ENCODE results near the gene FBN2.

Gene FBN2

GRCh38 chr5:128253161-128253560, 284.9 kb downstream of the FBN2 start:
- DNase-seq (ENCODE audit: low spot score) = no peak

- DNase-seq (ENCODE audit: low spot score) = no peak
Measured at GRCh38 chr5:128252756-128253155, 285.3 kb downstream of the FBN2 start.

- no peak for DNase-seq (ENCODE audit: low spot score)
Measured at GRCh38 chr5:128252196-128252595, 285.8 kb downstream of the FBN2 start.

- no peak for DNase-seq (ENCODE audit: low spot score)
Measured at GRCh38 chr5:128245974-128246373, 292.1 kb downstream of the FBN2 start.

- no peak for DNase-seq (ENCODE audit: low spot score)
Measured at GRCh38 chr5:128243958-128244582, 294.0 kb downstream of the FBN2 start.

- DNase-seq (ENCODE audit: low spot score) = no peak
Measured at GRCh38 chr5:128241051-128241695, 296.9 kb downstream of the FBN2 start.

GRCh38 chr5:128237546-128237945, 300.5 kb downstream of the FBN2 start:
- no peak for DNase-seq (ENCODE audit: low spot score)

- no peak for DNase-seq (ENCODE audit: low spot score)
Measured at GRCh38 chr5:128237000-128237399, 301.0 kb downstream of the FBN2 start.

GRCh38 chr5:128236334-128236733, 301.7 kb downstream of the FBN2 start:
- DNase-seq (ENCODE audit: low spot score) = no peak

GRCh38 chr5:128234928-128235641, 303.0 kb downstream of the FBN2 start:
- DNase-seq (ENCODE audit: low spot score) = no peak

GRCh38 chr5:128228521-128228920, 309.5 kb downstream of the FBN2 start:
- peak; percentile 68 for DNase-seq (ENCODE audit: low spot score)

GRCh38 chr5:128228008-128228407, 310.0 kb downstream of the FBN2 start:
- DNase-seq (ENCODE audit: low spot score) = peak; percentile 93

GRCh38 chr5:128225245-128226030, 312.6 kb downstream of the FBN2 start:
- DNase-seq (ENCODE audit: low spot score) = peak; percentile 27

GRCh38 chr5:128224336-128224735, 313.7 kb downstream of the FBN2 start:
- no peak for DNase-seq (ENCODE audit: low spot score)

- no peak for DNase-seq (ENCODE audit: low spot score)
Measured at GRCh38 chr5:128220841-128221240, 317.2 kb downstream of the FBN2 start.

- peak; percentile 97 for DNase-seq (ENCODE audit: low spot score)
Measured at GRCh38 chr5:128216860-128217531, 321.0 kb downstream of the FBN2 start.

- DNase-seq (ENCODE audit: low spot score) = no peak
Measured at GRCh38 chr5:128216285-128216684, 321.8 kb downstream of the FBN2 start.

GRCh38 chr5:128213833-128214232, 324.2 kb downstream of the FBN2 start:
- DNase-seq (ENCODE audit: low spot score) = no peak

GRCh38 chr5:128213340-128213739, 324.7 kb downstream of the FBN2 start:
- DNase-seq (ENCODE audit: low spot score) = peak; percentile 72

GRCh38 chr5:128212191-128212806, 325.7 kb downstream of the FBN2 start:
- DNase-seq (ENCODE audit: low spot score) = peak; percentile 25

GRCh38 chr5:128208436-128208835, 329.6 kb downstream of the FBN2 start:
- no peak for DNase-seq (ENCODE audit: low spot score)
